ENCODE results near the gene MAML3.

Gene MAML3

GRCh38 chr4:140071806-140072205 lies 82.2 kb downstream of the MAML3 start:
- DNase-seq (ENCODE audit: low read depth): peak; percentile 71

DNA sequence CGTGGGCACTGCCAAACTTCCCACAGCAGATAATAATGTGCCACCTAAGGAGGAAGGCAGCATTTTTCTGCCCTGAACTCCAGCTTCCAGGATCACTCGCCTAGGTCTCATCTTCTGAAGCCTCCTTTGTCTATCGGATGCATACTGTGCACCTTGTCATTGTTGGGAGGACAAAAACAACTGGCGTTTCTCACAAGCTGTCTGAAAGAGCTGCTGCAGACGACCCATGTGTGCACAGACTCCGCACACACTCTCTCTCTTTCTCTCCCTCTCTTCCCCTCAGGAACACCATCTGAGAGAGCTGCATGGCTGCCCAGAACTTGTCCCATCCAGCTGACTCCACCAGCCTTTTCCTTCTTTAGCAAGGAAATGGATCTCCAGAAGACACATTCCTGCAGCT lies 83.0 kb downstream of the MAML3 start:
- no peak for DNase-seq (ENCODE audit: low read depth)

DNA sequence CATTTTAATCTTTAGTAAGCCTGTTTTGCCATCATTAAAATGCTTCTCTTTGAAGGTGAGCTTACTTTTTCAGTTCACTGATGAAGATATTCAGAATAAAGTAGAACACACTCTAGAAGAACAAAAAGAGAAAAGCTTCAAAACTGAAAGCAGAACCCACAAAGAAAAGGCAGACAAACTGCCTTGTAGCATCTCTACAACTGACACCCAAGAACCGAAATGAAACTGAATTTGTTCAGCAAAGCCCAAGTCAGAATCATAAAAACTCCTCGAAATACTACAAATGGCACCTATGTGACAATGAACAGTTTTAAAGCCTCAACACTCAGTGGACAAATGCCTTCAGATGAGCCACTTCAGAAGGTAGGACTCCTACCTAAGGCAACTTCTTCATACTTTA lies 83.6 kb downstream of the MAML3 start:
- no peak for DNase-seq (ENCODE audit: low read depth)

DNA sequence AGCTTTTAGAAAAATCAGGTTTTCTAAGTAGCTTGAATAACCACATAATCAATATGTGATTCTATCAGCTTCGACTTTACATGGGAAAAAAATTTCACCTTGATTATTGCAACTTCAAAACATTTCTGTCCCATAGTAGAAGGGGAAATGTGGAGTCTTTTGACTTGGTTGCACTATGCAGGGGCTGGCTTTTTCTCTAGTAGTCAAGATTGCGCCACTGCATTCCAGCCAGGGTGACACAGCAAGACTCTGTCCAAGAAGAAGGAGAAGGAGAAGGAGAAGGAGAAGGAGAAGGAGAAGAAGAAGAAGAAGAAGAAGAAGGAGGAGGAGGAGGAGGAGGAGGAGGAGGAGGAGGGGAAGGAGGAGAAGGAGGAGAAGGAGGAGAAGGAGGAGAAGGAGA lies 84.9 kb downstream of the MAML3 start:
- no peak for DNase-seq (ENCODE audit: low read depth)

DNA sequence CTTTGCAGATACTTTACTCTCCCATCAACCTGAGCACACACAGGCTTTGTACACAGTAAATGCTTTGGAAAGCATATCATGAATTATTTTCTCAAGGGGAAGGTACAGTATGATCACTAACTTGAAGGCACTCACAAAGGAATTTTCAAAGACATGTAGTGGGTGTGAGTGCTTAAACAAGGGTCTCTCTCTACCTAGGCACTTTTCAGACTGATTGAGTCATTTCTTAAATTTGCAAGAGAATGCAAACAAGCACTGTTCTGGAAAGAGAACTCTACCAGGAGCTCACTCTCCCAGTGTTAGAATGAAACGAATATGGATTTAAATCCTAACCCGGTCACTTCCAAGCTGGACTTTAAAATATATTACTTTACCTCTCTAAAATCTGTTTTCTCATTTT lies 85.7 kb downstream of the MAML3 start:
- DNase-seq (ENCODE audit: low read depth): no peak

- DNase-seq (ENCODE audit: low read depth): no peak
Observed at GRCh38 chr4:140066031-140066930, 87.7 kb downstream of the MAML3 start.

GRCh38 chr4:140065393-140065792 lies 88.6 kb downstream of the MAML3 start:
- no peak for DNase-seq (ENCODE audit: low read depth)

DNA sequence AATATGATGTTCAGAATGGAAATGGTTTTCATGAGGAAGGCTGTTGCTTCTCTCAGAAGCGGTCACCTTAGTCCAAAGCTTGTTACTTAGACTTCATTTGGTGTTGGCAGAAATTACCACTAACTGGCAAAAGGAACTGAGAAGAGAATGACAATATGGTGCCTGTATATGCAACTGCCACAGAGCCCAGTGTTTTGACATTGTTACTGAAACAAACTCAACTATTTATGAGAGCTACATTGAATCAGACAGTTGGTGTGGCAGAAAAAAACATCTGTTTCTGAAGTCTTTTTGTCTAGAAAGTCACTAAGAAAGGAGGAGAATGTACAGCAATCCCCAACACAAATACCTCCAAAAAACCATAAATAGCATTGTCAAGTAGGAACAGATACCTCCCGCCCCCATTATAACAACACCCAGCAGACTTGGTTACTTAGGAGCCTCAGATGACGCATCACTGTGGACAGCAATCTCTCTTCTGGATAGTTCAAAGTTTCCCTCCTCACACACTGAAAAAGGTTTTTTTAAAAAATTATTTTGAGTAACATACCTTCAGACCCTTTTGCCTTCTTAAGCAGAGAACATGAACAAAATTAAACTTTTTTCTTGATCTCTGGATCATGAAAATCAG lies 92.2 kb downstream of the MAML3 start:
- no peak for DNase-seq (ENCODE audit: low read depth)

DNA sequence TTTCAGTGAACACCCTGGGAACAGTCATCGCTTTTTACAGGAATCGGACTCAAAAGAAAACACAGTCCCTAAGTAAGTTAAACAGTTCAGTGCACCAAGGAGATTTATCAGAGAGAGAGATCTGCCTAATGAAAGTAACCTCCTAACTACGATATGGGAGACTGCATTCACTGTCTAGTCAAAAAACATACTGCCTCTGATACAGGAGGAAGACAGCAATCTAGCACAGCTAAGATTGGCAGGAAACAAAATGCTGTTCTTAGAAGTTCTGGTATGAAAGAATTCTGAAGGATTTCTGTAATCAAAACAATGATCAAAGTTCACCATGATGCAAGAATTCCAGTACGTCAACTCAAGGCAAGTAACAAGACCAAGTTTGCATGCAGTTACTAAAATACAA lies 92.8 kb downstream of the MAML3 start:
- DNase-seq (ENCODE audit: low read depth): no peak

DNA sequence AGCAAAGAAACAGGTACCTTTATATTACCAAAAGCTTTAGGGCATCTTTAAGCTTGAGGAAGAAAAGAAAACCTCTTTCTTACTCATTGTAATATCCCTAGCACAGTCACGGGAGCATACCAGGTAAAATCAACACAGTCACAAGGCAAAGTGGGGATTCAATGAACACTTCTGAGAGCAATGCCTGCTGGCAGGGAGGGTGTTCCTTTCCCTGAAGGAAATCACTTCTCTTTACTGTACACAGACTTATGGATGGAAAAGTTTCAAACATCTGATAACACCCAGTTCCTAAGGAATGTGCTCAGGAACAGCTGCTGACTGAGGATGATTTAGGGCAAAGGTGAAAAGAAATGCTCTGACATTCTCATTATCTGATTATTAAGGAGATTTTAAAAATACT lies 94.8 kb downstream of the MAML3 start:
- no peak for DNase-seq (ENCODE audit: low read depth)

DNA sequence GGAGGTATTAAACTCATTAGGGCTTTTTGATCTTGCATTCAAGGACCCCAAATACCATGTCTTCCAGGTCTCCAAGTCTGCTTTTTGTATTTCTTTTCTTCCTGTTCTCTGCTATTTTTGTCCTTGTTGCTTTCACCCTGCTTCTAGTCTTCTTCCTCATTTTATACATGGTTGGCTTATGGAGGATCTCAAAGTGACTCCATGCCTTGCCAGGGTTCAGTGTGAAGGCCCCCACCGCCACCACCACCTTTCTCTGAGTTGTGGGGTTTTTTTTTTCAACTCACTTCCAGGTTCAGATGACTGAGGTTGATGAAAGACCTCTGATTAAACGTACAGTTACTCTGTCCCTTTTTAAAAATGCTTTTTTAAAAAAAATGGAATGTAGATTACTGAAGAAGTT lies 96.3 kb downstream of the MAML3 start:
- DNase-seq (ENCODE audit: low read depth): no peak

DNA sequence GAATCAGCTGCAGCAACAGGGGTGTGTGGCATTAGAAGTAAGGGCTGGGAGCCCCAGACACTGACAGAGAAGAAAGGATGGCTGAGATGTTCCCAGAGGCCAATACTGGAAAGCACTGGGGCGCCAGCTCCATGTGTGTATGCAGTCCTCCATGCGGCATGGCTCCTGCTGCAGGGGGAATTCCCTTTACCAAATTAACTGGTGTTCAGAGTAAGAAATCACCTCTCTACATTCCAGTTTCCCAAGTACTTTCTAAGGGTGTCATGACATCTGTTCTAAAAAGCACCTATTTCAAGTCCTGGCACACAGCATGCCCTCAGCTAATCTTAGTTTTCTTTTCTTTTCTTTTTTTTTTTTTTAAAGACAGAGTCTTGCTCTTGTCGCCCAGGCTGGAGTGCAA lies 98.0 kb downstream of the MAML3 start:
- DNase-seq (ENCODE audit: low read depth): no peak

GRCh38 chr4:140054861-140055260 lies 99.1 kb downstream of the MAML3 start:
- no peak for DNase-seq (ENCODE audit: low read depth)

GRCh38 chr4:140053185-140053584 lies 100.8 kb downstream of the MAML3 start:
- DNase-seq (ENCODE audit: low read depth): no peak

GRCh38 chr4:140052050-140052449 lies 101.9 kb downstream of the MAML3 start:
- DNase-seq (ENCODE audit: low read depth): no peak

DNA sequence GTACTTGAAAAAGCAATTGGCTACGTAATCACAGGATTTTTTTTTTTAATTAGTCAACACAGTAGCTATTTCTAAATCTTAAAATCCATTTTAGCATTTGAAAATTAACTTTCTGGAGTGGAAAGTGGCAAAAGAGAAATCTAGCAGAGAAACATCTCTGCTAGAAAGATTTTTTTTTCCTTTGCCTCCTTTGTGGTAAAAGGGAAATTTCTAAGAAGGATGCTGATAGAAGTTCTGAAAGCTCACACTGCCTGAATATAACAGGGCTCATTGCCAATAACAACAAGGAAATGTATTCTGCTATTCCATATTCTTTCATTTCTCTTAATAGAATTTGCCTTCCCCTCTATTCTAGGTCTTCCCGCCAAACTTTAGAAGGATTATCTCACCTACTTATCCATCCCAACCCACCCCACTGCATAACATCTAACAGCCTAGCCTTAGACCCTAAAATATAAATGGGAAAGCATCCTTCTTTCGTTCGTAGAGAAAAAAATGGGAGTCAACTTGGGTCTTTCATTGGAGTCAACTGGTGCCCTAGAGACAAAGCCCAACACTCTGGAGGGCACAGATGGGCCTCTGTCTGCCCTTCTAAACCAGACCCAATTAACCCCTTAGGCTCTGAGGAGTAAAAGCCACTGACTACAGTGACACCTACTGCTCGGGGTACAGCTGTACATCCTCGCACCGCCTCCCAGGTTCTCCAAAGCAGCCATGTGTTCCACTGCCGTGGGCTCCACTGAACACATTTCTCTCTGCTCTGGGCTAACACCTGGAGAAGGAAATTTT lies 103.9 kb downstream of the MAML3 start:
- DNase-seq (ENCODE audit: low read depth): no peak

DNA sequence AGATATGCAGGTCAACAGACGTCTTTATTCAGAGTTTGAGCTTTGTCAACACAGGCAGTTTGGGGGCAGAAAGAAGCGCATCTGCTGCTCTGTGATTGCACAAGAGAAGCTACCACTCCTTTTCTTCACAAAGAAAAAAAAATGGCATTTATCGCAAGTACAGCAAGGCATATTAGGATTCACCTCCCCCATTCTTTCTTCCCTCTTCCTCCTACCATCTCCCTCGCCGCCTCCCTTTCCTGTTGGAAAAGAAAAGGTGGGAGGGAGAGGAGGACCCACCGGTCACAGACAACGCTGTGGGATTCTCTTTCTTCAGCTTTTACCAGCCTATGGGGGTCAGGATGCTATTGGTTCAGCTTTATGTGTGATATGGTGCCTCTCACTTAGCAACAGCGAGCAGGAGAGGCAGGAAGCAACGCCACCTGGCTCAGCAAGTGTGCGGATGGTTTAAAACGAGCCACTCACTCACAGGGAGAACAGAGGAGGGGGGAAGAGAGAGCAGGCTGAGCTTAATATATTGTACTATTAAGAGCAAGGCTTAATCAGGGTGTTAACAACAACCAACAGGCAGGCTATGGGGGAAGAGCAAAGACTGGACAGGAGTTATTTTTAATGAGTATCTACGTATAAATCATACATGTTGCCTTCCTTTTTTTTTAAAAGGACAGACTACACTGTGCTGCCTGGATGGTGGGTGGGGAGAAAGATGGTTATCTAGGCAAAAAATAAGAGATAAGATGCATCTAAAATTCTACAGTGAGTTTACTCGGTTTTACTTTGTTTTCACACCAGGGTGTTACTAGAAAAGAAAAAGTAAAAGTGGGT lies 104.7 kb downstream of the MAML3 start:
- no peak for DNase-seq (ENCODE audit: low read depth)

DNA sequence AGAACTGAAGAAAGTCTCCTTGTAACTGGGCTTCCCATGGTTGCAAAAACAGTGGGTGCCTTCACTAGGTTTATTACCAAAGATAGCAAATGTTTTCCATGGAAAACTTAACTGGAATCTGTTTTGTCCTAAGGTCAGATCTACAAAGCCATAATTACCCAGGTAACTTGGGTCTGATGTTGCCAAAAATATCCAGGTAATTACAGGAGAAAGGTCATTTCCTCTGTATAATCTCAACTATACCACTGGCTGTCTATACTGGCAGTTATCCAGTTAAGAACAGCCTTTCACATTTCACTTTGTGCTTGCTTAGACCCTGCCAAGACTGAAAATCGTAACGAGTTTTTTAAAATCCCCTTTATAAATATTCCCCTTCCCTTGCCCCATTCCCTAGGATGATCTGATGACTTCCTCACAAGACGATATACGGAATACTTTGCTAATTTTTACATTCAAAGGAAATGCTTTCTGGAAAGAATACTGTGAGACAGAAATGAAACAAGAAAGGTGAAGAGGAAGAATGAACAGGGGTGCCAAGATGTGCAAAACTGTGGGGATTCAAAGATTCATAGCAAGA lies 105.5 kb downstream of the MAML3 start:
- no peak for DNase-seq (ENCODE audit: low read depth)

DNA sequence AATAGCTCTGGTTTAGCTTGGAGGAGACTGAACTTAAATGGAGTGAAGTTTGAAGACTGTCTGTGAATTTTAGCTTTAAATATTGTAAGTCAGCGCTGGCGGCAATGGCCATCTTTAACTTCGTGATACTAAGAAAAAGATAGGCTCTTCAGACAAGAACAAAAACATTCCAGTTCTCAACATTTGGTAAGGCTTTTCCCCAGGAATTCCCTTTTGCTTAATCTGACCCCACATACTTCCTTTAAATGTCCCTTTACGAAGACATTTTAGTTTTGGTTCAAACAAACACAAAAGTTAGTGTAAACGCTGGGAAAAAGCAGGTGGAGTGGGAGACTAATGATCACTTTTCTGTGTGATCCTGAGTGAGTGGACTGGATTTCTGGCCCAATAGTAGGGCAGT lies 106.2 kb downstream of the MAML3 start:
- DNase-seq (ENCODE audit: low read depth): no peak

DNA sequence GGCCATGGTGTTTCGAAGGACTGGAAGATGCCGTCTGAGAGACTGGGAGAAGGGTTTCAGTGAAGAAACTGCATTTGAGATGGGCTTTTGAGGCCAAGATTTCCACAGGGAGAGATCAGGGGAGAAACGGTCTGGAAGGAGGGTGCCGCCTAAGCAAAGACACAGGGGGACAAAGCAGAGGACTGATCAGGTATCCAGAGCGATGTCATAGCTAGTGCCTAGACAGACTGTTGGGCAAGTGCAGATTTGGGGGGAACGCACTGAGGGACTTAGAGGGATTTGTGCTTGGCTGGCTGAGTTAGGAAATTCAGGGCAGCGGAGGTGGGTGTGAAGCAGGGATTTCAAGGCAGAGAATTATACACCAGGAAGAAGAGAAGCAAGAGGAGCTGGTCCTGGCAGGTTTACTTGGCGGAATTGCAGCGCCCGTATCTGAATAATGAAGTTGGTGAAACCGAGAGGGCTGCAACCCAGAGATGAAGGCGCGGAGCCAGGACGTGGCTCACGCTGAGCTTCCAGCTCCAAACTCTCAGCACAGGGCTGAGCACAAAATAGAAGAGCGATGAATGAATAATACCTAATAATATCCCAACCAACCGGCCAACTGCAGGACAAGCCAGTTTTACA lies 106.9 kb downstream of the MAML3 start:
- no peak for DNase-seq (ENCODE audit: low read depth)

DNA sequence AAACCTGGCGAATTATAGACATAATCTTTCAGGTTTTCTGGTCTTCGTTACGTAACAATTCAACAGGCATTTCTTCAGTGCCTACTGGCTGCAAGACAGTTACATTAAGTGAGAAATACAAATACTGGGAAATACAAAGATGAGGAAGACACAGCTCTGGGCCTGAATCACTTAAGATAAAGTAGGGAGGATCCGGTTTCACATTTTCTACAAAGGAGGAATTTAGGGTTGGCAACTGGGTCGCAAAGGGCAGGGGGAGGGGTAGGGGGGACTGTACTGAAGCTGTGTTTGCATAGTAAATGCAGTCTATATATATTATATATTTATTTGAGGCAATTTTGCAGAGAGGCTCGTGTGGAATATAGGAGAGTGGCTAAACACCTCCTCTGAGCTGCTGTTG lies 107.4 kb downstream of the MAML3 start:
- DNase-seq (ENCODE audit: low read depth): no peak

All from CMK (cell line).